ENCODE measurements around the gene RANBP1. TPM values are rescaled to one million over a fixed set of nuclear protein-coding genes. Genes with fewer than 3 reads are reported as not detected.

The RANBP1 gene
- total RNA-seq, 2 experiments from 2014 or later, result 68.1 to 72.1 TPM

- no peaks in the 10 kb centered on the region for H3K27me3 Mint-ChIP-seq
- CTCF ChIA-PET, result no interaction called here
- H3K4me3 Mint-ChIP-seq, result no peak overlapping the region
- H3K4me1 Mint-ChIP-seq (ENCODE audit: low read depth), result no peaks in the 10 kb centered on the region
- no peaks in the 10 kb centered on the region for H3K9me3 Mint-ChIP-seq
- H3K4me3 ChIP-seq (ENCODE audit: low read length), result no peak overlapping the region
- no peak for ATAC-seq (ENCODE audit: poor library complexity)
- H3K27ac Mint-ChIP-seq, result no peak overlapping the region
- no peaks in the 10 kb centered on the region for H3K36me3 Mint-ChIP-seq (ENCODE audit: low read depth)
- TF ChIP-seq CTCF (IDR thresholded peaks at IDR 0.05), result no peak
- H3K36me3 ChIP-seq (ENCODE audit: insufficient read depth, low read length), result no peaks in the 10 kb centered on the region
- peaks cover 0 to 4% of the 10 kb centered on the region in 2 experiments for H3K9me3 ChIP-seq (ENCODE audit: control insufficient read depth in 1 of 2, insufficient read depth in 1 of 2, low read length in 2 of 2)
- H3K4me1 ChIP-seq (ENCODE audit: insufficient read depth, low read length), result no peaks in the 10 kb centered on the region
- no peak overlapping the region for H3K27ac ChIP-seq (ENCODE audit: low read depth in 1 of 2, low read length in 2 of 2)
- no peak for DNase-seq
- no peaks in the 10 kb centered on the region for H3K27me3 ChIP-seq (ENCODE audit: control insufficient read depth in 1 of 2, insufficient read depth in 2 of 2, low read length in 2 of 2)
- POLR2A ChIA-PET, result no interaction called here
- intact Hi-C loops (cut with DNase I, micrococcal nuclease), result no loop called here
These were observed 49.5 kb downstream of the RANBP1 start for GRCh38 chr22:20165421-20165820.

GRCh38 chr22:20165913-20166312 lies 50.0 kb downstream of the RANBP1 start:
- Mint-ChIP-seq H3K9me3 (no peaks in the 10 kb centered on the region), H3K27ac (no peak overlapping the region), H3K27me3 (no peaks in the 10 kb centered on the region), H3K4me1 (ENCODE audit: low read depth) (no peaks in the 10 kb centered on the region), H3K36me3 (ENCODE audit: low read depth) (no peaks in the 10 kb centered on the region), H3K4me3 (no peak overlapping the region)
- H3K36me3 ChIP-seq (ENCODE audit: insufficient read depth, low read length), result no peaks in the 10 kb centered on the region
- no peak for ATAC-seq (ENCODE audit: poor library complexity)
- intact Hi-C loops (cut with DNase I, micrococcal nuclease), result no loop called here
- H3K4me1 ChIP-seq (ENCODE audit: insufficient read depth, low read length), result no peaks in the 10 kb centered on the region
- DNase-seq, result no peak
- no peak overlapping the region for H3K27ac ChIP-seq (ENCODE audit: low read depth in 1 of 2, low read length in 2 of 2)
- no peak overlapping the region for H3K4me3 ChIP-seq (ENCODE audit: low read length)
- no peaks in the 10 kb centered on the region for H3K27me3 ChIP-seq (ENCODE audit: control insufficient read depth in 1 of 2, insufficient read depth in 2 of 2, low read length in 2 of 2)
- ChIA-PET CTCF (no interaction called here), POLR2A (no interaction called here)
- TF ChIP-seq CTCF (IDR thresholded peaks at IDR 0.05), result no peak
- H3K9me3 ChIP-seq (ENCODE audit: control insufficient read depth in 1 of 2, insufficient read depth in 1 of 2, low read length in 2 of 2), result peaks cover 0 to 4% of the 10 kb centered on the region in 2 experiments

GRCh38 chr22:20166703-20167102 lies 50.8 kb downstream of the RANBP1 start:
- CTCF ChIA-PET, result no interaction called here
- no peak overlapping the region for H3K27ac ChIP-seq (ENCODE audit: low read depth in 1 of 2, low read length in 2 of 2)
- H3K36me3 Mint-ChIP-seq (ENCODE audit: low read depth), result no peaks in the 10 kb centered on the region
- no peak overlapping the region for H3K4me3 ChIP-seq (ENCODE audit: low read length)
- H3K27ac Mint-ChIP-seq, result no peak overlapping the region
- no peaks in the 10 kb centered on the region for H3K4me1 ChIP-seq (ENCODE audit: insufficient read depth, low read length)
- no peaks in the 10 kb centered on the region for H3K4me1 Mint-ChIP-seq (ENCODE audit: low read depth)
- POLR2A ChIA-PET, result no interaction called here
- no peaks in the 10 kb centered on the region for H3K27me3 ChIP-seq (ENCODE audit: control insufficient read depth in 1 of 2, insufficient read depth in 2 of 2, low read length in 2 of 2)
- no peaks in the 10 kb centered on the region for H3K27me3 Mint-ChIP-seq
- ATAC-seq (ENCODE audit: poor library complexity), result no peak
- no peaks in the 10 kb centered on the region for H3K9me3 Mint-ChIP-seq
- DNase-seq, result no peak
- intact Hi-C loops (cut with DNase I, micrococcal nuclease), result no loop called here
- H3K36me3 ChIP-seq (ENCODE audit: insufficient read depth, low read length), result no peaks in the 10 kb centered on the region
- H3K4me3 Mint-ChIP-seq, result no peak overlapping the region
- H3K9me3 ChIP-seq (ENCODE audit: control insufficient read depth in 1 of 2, insufficient read depth in 1 of 2, low read length in 2 of 2), result peaks cover 0 to 4% of the 10 kb centered on the region in 2 experiments
- no peak for TF ChIP-seq CTCF (IDR thresholded peaks at IDR 0.05)
